Activated CD8-positive, alpha-beta memory T cell treated with anti-CD3 and anti-CD28 coated beads, Interleukin-2, amount 50 U/mL, for 1 hour (primary cell): ENCODE data around the gene CEP63.

Experiments used
- DNase-seq: peaks from one replicate; pipeline ENCODE4 v3.0.0-alpha.2; 2020; ENCODE audit errors: extremely low read depth

The CEP63 gene

DNA sequence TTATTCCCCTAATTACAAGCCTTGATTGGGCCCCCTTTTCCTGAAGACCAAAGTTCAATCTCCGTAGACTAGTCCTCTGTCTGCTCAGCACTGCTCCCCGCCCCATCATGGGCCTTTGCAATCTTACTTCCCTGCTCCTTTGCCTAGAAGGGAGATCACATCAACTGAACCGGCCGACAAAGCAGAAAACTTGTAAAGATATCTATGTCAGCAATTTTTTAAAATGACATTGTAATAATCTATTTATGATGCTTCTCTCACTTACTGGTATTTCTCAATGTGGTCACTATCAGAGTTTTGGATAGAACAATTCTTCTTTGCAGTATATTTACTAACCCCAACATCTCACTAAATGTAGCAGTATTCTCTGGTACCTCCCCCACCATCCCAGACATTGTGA is 17.3 kb upstream of the CEP63 start:
- DNase-seq = no peak

DNA sequence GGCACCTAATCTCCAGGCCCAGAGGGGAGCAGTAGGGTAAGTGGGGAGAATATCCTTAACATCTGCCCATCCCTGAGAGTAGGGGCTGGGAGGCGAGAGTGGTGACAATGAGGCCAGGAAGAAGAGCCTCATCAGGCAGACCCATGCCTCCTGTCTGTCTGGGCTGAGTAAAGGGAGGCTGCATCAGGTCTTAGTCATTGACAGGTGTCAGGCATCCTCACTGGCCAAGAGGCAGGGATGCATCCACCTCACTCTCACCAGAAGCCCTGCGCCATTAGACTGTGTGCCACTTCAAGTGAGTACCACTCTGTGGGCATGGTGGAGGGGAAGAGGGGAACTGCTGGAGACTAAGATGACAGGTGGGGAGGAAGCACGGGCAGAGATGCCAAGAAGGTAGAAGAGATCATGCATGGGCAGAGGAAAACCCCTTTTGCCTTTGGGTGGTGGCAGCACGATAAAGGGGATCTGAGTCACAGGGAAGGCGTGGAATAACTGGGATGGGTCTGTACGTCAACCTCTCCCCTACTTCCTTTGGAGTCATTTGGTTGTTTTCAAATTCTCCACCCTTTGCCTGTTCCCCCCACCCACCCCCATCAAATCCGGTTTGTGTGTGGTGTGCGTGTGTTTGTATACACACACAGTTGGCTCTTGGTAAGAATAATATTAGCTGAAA is 14.2 kb upstream of the CEP63 start:
- DNase-seq = no peak

DNA sequence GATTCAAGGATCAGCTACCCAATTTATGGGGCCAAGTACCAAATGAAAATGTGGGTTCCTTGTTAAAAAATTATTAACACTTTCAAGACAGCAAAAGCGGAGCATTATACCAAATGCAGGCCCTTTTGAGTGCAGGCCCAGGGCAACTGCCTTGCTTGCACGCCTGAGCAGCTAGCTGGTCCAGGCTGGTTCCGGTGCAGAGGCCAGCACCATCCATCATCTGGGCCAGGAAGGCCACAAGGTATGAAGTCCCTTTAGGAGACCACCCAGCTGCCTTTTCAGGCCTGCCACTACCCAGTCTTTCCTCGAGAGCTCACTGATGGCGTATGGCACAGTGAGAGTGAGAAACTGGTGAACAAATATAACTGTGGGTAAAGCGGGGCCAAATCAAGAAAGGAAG is 13.0 kb upstream of the CEP63 start:
- DNase-seq = no peak

DNA sequence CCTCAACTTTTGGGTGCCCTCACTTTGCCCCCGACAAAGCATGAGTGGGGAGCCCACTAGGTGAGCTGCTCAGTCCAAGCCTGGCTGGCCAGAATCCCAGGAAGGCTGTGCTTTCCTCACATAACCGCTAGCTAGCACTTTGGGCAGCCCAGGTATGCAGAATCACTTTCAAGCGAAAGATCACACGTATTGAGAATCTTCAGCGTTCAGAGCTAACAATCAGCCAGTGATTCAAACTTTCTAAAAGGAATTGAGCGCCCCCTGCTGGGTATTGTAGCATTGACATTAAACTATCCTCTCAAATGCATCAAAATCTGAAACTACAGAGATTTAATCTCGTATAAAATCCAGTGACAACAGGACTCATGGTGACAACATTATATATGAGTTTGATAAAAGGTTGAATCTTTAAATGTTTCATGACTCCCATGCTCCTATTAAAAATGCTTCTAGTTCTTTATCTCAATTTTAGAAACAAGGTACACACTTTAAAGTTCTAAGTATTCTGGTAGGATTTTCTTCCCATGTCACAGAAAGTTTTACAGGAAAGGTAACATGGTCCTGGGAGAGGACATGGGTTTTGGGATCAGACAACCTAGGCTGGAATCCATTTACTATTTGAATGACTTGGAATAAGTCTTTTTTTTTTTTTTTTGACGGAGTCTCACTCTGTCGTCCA is 11.8 kb upstream of the CEP63 start:
- DNase-seq = peak; percentile 62

DNA sequence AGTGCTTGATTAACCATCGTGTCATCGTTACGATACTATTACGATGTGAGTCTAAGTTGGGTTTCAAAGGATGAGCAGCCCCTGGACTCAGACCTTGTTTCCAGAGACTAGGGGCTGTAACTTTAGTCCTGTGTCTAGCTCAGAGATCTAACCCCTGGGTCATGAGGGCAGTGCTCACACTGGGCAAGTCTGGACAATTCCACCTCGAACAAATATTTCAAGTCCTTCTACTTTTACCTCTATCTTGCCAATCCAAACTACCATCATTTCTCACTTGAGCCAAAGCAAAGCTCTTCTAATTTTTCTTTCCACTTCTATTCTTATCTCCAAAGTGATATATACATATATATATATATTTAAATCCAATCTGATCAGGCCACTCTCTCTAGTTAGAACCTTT is 10.9 kb upstream of the CEP63 start:
- no peak for DNase-seq

DNA sequence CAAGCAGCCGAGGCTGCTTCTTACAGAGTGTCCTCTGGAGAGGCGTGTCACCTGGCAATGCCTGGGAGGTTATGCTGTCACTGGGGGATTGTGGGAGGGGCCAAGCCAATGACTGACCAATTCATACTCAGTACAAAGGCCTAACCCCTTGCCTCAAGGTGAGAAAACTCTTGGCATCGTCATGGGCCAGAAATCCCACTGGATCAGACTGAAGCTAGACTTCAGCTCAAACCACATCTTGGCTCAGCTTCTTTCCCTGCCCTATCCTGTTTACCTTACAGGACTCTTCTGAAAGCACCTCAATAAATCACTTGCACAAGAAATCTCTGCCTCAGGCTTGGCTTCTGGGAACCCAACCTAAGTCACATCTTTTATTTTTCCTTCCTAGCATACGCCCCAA is 9.6 kb upstream of the CEP63 start:
- no peak for DNase-seq

DNA sequence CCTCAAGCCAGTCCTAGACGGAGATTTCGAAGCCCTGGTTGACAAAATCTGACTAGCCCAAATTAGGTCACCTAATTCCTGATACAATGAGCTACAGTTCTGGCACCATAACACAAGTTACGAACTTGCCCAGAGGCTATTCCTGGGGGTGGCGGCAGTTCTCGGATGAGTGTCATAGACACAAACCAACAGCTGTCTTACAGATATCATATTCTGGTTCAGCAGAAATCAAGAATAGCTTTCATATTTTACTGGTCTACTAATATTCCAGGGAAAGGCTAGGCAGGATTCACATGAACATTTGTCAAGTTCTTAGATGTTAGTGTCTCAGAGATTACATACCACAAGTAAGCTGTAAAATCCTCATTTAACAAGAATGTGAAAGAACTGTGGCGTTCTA is 8.9 kb upstream of the CEP63 start:
- no peak for DNase-seq

DNA sequence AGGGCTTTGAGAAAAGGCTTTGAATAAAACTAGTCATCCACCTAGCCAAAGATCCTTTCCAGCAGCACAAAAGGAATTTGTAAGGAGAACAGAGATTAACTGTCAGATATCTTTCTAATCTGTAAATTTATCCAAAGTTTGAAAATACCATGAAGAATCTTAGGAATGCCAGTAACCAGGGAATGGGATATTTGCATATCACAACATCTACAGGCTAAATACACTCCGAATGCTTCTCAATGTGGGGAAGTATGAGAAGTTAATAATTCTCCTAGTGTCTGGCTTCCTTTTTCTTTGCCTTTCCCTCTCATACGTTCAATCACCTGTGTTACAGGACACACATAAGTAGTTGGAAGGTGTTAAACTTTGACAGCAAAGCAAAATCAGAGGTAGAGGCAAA is 7.9 kb upstream of the CEP63 start:
- no peak for DNase-seq

DNA sequence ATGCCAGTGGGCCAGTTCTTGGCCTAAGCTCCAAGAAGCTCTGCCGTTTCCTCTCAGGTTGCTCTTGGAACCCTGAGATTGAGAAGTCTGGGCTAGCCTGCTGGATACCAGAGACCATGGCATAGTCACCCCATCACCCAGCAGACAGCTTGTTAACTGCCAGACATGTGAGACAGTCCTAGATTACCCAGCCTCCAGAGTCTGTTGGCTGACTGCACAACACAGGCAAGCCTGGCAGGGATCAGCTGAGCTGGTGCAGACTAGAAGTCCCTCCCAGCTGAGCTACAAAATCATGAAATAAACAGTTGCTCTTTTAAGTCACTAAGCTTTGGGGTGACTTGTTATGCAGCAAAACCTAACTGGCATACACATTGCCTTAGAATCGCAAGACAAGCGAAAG is 5.3 kb upstream of the CEP63 start:
- no peak for DNase-seq

DNA sequence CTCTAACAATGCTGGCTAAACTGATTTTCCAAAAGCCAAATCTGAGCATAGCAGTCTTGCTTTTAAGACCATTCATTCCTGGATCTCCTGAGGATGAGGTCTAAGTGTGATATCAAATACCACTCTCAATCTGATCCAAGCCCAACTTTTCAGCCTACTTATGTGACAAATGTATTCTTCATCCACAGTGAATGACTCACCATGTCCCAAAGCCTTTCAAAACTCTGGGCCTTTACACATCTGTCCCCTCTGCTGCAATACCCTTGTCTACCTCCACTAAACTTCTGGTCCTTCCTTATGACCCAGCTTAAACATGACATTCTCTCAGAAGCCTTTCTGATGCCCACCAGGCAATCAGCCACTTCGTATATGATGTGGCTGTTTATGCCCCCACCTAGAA is 4.7 kb upstream of the CEP63 start:
- no peak for DNase-seq

DNA sequence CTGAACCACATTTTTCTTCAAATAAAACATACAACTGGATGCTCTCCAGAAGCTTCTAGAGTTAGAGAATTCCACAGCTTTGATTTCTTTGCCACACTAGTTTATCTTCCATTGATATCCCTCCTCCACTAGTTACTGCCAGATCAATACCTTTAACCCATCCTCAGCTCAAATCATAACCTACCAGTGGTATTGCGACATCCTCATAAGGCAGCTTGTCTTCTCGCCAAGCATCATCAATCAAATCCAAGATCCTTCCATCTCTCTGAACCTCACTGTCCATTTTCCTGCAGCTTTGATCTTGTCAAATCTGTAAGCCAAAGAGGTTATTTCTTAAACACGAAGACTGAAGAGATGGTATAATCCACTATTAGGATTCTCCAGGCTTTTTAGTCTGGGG is 3.2 kb upstream of the CEP63 start:
- DNase-seq = no peak

DNA sequence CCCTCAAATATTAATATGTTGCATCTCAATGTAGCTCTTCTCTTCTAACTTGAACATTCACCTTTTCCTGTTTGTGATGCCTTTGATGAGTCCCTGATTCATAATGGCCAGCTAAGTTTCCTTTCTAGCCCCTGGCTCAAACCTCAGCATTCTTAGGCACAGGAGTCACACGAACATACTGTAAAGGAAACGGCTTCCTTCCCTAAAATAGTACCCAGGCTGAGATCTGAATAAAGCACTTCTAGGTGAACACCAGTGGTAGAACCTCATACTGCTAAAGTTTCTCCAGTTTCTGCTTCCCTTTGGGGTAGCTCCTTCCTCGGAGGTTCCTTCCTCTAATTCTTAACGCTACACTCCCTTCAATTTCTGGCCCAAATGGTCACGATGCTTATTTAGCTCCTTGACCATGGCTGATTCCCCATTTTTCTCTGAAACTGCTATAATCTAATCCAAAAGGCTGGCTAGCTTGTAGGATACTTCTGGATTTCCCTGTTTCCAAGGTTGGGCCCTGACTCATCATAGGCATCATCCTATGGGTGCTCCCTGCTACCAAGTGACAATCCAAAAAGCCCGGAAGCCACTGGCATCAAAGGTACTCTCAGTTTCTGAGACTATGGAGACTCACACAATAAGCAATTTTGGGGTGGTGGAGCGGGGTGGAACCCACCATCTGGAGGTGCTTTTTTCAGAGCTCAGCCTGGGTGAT is 2.5 kb upstream of the CEP63 start:
- DNase-seq = no peak

DNA sequence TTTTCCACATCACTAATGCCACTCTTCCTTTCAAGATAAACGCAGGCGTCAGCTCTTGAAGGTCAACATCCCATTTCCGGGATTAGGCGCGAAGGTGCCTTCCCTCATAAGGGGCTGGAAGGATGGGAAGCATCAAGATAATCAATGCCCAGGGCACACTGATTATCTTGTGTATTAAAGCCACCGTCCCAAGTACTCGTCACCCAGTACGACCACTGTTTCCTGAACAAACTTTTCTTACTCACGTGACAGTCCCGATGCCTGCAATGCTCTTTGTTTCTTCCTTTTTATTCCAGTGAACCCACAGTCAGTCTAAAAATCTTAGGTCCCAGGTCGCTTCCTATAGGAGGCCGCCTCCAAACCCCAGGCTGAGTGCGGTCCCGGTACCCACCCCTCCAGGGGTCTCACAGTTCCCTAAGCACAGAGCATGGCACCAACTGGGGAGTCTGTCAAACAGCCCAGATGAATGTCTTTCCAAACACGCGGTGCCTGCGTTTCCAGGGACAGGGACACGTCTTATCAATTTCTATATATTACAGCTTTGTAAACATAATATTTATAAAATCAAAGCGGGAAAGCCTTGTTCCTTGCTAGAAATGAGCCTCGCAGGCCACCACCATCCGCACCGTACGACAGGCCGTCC is 661 bp upstream of the CEP63 start:
- no peak for DNase-seq

DNA sequence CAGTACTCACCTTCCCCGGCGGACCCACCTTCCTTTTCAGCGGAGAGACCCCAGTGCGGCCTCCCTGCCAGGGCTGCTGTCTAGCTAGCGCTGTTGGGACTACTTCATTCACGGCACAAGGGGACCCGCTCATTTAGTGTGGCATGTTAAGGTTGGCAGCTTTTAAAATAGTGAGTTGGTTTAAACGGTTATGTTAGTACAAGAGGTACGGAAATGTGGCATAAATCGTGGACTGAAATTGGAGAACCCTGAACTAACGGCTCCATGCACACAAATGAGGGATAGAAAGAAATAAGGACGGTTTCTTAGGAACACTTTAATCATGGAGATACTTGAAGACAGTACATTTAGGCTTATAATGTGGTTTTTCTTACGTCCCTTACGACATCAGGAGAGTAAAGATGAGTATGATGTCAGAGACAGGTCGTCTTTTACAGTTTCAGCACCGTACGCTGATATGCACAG is 752 bp downstream of the CEP63 start:
- no peak for DNase-seq

DNA sequence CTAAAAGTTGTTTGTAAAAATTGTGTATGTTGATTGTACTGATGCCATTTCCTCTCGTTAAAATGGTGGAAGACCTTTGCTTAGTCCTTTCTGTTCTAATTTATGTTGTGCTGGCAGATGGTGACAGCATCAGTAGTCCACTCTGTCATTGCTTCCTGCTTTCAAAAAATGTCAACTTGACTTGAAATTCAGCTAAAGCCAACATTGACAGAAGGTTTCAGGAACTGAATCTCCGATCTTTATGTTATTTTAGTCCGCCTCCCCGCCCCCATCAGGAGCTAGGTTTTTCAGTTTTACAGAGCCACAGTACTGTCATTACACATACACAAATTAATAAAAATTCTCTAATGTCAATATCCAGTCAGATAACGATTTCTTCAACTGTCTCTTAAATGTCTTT is 1.5 kb downstream of the CEP63 start:
- DNase-seq = no peak

DNA sequence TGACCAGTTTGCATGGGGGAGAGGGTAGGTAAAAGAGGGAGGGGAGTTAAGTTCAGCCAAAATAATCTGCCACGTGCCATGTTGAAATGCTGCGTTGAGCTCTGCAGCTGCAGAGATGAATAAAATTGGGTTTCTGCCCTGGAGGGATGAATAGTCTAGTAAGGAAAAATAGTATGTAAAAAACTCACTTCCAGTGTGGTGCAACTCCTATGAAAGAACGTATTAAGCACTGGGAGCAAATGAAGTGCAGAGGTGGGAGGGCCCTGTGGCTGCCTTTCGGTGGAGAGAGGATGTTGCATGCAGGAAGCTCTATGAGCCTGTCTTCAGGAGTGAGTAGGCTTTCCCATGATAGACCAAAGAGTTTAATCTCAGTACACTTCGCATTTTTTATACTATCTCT is 8.6 kb downstream of the CEP63 start:
- no peak for DNase-seq

DNA sequence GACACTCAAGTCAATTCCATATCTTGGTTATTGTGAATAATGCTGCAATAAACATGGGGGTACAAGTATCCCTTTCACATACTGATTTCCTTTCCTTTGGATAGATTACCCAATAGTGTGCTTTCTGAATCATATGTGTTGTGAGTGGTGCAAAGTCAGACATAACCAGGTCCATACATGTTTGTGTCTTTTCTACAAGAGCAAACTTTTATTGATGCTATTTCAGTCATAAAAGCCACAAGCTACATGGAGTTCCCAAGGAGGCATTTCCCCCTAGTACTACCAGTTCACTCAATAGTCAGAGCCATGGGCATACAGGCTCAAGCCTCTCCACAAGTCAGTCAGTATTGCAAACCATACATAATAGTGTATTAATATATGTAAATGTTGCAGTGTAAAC is 10.1 kb downstream of the CEP63 start:
- no peak for DNase-seq

DNA sequence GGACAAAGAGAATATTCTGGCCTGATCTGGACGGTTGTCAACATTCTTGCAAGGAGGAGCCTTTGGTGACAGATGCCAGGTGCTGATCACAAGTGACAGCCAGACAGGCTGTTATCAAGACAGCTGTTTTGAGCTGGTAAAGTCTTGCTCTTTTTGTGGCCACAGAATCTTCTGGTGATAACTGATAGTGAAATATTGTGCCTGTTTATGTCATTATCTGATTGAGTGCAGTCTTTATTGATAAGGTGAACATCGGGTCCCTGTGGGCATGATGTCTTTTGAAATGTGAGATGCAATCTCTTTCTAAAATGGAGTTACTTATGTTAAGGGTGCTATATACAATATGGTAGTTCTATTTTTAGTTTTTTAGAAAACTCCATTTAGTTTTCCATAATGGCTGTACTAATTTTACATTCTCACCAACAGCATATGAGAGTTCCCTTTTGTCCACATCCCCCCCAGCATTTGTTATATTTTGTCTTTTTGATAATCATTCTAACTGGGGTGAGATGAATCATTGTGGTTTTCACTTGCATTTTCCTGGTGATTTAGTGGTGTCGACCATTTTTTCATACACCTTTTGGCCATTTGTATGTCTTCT is 10.7 kb downstream of the CEP63 start:
- no peak for DNase-seq

DNA sequence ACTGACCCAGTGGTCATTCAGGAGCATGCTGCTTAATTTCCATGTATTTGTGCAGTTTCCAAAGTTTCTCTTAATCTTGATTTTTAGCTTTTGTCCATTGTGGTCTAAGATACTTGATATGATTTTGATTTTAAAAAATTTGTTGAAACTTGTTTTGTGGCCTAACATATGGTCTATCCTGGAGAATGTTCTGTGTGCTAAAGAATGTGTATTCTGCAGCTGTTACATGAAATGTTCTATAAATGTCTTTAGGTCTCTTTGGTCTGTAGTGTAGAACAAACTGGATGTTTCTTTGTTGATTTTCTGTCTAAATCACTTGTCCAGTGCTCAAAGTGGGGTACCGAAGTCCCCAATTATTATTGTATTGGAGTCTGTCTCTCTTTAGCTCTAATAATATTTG is 17.4 kb downstream of the CEP63 start:
- DNase-seq = no peak

DNA sequence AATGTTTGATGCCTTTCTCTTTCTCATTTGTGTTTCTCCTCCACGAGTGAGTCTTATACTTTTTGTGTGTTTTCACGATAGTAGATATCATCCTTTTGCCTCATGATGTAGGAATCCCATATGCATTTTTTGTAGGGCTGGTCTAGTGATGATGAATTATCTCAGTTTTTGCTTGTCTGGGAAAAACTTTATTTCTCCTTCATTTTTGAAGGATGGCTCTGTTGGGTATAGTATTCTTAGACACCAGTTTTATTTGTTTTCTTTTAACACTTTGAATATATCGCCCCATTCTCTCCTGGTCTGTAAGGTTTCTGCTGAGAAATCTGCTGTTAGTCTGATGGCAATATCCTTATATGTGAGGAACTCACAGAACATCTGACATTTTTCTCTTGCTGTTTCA is 18.3 kb downstream of the CEP63 start:
- DNase-seq = no peak

DNA sequence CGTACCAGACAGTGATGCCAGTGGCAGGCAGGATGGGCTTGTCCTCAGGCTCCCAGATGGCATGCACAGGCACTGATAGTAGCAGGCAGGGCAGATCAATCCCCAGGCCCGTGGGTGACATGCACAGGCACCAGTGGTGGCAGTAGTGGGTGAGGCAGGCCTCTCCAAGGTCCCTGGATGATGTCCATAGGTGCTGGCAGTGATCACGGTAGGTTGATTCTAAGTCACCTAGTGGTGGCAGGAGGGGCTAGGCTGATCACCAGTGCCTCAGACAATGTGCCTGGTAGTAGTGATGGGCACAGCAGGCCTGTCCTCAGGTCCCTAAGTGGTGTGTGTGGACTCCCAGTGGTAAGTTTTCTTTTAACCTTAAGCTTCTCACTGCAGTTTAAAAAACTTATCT is 19.6 kb downstream of the CEP63 start:
- no peak for DNase-seq

DNA sequence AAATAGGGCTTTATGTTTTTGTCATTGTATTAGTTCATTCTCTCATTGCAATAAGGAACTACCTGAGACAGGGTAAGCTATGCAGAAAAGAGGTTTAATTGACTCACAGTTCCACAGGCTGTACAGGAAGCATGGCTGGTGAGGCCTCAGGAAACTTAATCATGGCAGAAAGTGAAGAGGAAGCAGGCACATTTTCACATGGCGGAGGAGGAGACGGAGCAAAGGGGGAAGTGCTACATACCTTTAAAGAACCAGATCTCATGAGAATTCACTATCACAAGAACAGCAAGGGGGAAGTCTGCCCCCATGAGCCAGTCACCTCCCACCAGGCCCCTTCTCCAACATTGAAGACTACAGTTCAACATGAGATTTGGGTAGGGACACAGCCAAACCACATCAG is 25.6 kb downstream of the CEP63 start:
- DNase-seq = no peak
